Ovary (tissue), 9 donors: Measurements from ENCODE around the gene NPFFR2. TPM values are rescaled to one million over a fixed set of nuclear protein-coding genes. Genes with fewer than 3 reads are reported as not detected.
"Not testable (repeated sequence)": the region's sequence is repeated elsewhere in the genome, so short reads cannot be mapped to it uniquely, and the experiment has no call there.

Experiments
- DNase-seq, 5 donors: peaks; one replicate each; pipeline ENCODE4 v3.0.0-alpha.2; 2019 to 2020
- H3K27ac ChIP-seq, 2 donors: fragments of 200-600 bp; one replicate each; pipeline versions ENCODE4 v1.5.1 to v1.8.0; 2019 to 2022
- H3K27me3 ChIP-seq: fragments of 200-600 bp; one replicate; pipeline ENCODE4 v1.8.0; 2022
- H3K36me3 ChIP-seq: fragments of 200-600 bp; sonication (generic); one replicate; pipeline ENCODE4 v1.5.1; 2019
- H3K4me1 ChIP-seq: one replicate; pipeline ENCODE4 v1.8.1; 2013; ENCODE audit warnings: mild to moderate bottlenecking, moderate library complexity; ENCODE audit not compliant: insufficient read depth
- H3K4me3 ChIP-seq: fragments of 200-600 bp; sonication (generic); one replicate; pipeline ENCODE4 v1.5.1; 2017
- H3K9me3 ChIP-seq, 2 donors: fragments of 200-600 bp in 1 of 2; sonication (generic) in 1 of 2; one replicate each; pipeline versions ENCODE4 v1.5.1 to v1.8.1; 2013 to 2019; ENCODE audit warnings: mild to moderate bottlenecking in 1 of 2, moderate library complexity in 1 of 2
- EP300 ChIP-seq: sonication (generic); formaldehyde crosslinking; IDR thresholded peaks from one replicate; pipeline ENCODE4 v1.6.1; 2017; ENCODE audit warnings: antibody characterized with exemption
- POLR2A ChIP-seq: fragments of 450-650 bp; IDR thresholded peaks from one replicate; pipeline ENCODE4 v1.6.1; 2017; ENCODE audit warnings: antibody characterized with exemption, mild to moderate bottlenecking, moderate library complexity
- WGBS, 3 donors: extraction: QIAGEN DNeasy Blood & Tissue Kit in 1 of 3; methylation state at CpG; one replicate each; pipeline versions ENCODE4 v1.1.5 to v1.1.7; 2013 to 2017; 5-methylcytosine and 5-hydroxymethylcytosine counted together
- intact Hi-C, 4 donors: fragments of 100-400 bp; cut with DNase I; formaldehyde crosslinking; loops; one replicate each; pipeline versions ENCODE4 v1.11.0 to v1.15.1; 2022 to 2023
- polyA plus RNA-seq, 2 donors: library from polyadenylated mRNA; stranded (reverse); fragments of 200-250 nt in 1 of 2; fragments of 350-450 nt in 1 of 2; fragmentation: Illumina TruSeq in 1 of 2; extraction: RNeasy Lipid Tissue Mini Kit (QIAGEN cat#74804) in 1 of 2; gene quantifications; one replicate each; pipeline ENCODE4 v1.2.3, GENCODE V29; 2013 to 2014
- total RNA-seq, 7 donors: library from RNA; depleted of rRNA in 2 of 7; stranded (reverse); fragments of >200 nt in 2 of 7; fragmentation: NEBNext Ultra II Directional in 3 of 7; extraction: Animal tissue kit (Norgen Biotek cat#: 25700) in 3 of 7; gene quantifications; one replicate each; pipeline versions ENCODE4 v1.1.0 to v1.2.4, GENCODE V29; 2016 to 2023
- TF ChIP-seq, protein P1 (sequence below), 3 donors: fragments of 450-650 bp in 2 of 3; fragments of 200-600 bp in 1 of 3; IDR thresholded peaks; one replicate each; pipeline versions ENCODE4 v1.5.1 to v1.8.0; 2016 to 2022; ENCODE audit warnings: antibody characterized with exemption in 3 of 3, mild to moderate bottlenecking in 1 of 3
- donor health status: DM: no; HTN: no; CAD: no; lungs with moderate emphysema.
- donor health status: DM: no; HTN: no; CAD: no.
- donor health status: Bipolar disorder and iron deficiency.
- donor health status: DM: yes; HTN: yes; CAD: no.
- donor health status: DM: no; HTN: no; CAD: no.
- donor health status: DM: yes; HTN: yes; CAD: no.

Gene NPFFR2
- total and polyA plus RNA-seq, 9 donors = 0.20 TPM; not detected in 8

DNA sequence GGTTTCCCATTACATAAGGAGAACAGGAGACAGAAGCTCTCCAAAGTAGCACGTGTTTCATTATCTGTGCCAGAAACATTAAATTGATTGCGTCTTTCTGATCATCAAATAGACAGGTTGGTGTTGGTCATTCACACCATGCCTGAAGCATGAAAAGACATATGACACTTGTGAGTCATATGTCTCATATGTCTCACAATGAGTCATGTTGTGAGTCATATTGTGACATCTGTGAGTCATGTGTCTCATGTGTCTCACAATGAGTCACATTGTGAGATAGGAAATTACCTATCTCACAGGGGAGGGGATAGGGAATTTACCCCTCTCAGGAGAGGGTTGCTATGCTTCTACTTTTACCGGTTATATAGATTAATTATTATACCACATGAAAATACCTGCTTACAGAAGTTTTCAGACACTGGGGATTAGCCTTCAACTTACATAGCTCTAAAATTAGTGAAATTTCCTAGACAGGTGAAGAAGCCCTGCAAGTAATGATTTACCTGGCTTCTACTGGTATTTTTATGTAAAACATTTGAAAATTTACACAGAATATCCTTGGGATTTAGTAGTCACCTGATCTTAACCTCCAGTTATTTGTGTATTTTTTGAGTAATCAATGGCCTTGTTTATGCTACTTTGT lies 80.8 kb downstream of the NPFFR2 start:
- TF ChIP-seq, protein P1, sequence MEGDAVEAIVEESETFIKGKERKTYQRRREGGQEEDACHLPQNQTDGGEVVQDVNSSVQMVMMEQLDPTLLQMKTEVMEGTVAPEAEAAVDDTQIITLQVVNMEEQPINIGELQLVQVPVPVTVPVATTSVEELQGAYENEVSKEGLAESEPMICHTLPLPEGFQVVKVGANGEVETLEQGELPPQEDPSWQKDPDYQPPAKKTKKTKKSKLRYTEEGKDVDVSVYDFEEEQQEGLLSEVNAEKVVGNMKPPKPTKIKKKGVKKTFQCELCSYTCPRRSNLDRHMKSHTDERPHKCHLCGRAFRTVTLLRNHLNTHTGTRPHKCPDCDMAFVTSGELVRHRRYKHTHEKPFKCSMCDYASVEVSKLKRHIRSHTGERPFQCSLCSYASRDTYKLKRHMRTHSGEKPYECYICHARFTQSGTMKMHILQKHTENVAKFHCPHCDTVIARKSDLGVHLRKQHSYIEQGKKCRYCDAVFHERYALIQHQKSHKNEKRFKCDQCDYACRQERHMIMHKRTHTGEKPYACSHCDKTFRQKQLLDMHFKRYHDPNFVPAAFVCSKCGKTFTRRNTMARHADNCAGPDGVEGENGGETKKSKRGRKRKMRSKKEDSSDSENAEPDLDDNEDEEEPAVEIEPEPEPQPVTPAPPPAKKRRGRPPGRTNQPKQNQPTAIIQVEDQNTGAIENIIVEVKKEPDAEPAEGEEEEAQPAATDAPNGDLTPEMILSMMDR (IDR thresholded peaks at IDR 0.05) = no peak
- TF ChIP-seq EP300 = no peak
- no peak for TF ChIP-seq POLR2A
- Histone ChIP-seq H3K27ac (no peak overlapping the region), H3K4me1 (no peaks in the 10 kb centered on the region), H3K36me3 (no peaks in the 10 kb centered on the region), H3K27me3 (no peaks in the 10 kb centered on the region), H3K9me3 (no peaks in the 10 kb centered on the region), H3K4me3 (no peak overlapping the region)
- DNase-seq = no peak
- whole genome bisulfite sequencing, 3 donors = 69 to 90% (median 89%) methylated on average over 3 of the region's 3 CpGs
- intact Hi-C loops = no loop called here

DNA sequence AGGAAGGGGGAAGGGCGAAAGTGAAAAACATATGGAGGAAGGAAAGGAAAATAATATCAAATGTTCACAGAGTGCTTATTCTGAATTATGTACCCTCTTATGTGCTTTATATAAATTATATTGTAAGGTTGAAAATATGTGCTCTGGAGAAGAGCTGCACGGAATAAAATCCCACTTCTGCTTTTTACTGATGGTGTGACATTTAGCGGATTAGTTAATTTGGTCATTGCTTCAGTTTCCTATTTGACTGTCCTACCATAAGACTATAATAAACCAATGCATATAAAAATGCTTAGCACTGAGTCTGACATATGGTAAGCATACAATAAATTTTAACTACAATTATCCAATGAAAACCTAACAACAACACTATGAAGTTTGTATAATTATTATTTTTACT lies 86.2 kb downstream of the NPFFR2 start:
- 86 to 87% (median 87%) methylated on average over 3 of the region's 3 CpGs for WGBS, 3 donors
- H3K36me3 ChIP-seq = no peaks in the 10 kb centered on the region
- H3K27me3 ChIP-seq = no peaks in the 10 kb centered on the region
- TF ChIP-seq POLR2A (no peak), EP300 (no peak)
- intact Hi-C loops = no loop called here
- H3K9me3 ChIP-seq = no peaks in the 10 kb centered on the region
- no peaks in the 10 kb centered on the region for H3K4me1 ChIP-seq
- no peak for DNase-seq
- H3K27ac ChIP-seq = no peak overlapping the region
- no peak overlapping the region for H3K4me3 ChIP-seq

DNA sequence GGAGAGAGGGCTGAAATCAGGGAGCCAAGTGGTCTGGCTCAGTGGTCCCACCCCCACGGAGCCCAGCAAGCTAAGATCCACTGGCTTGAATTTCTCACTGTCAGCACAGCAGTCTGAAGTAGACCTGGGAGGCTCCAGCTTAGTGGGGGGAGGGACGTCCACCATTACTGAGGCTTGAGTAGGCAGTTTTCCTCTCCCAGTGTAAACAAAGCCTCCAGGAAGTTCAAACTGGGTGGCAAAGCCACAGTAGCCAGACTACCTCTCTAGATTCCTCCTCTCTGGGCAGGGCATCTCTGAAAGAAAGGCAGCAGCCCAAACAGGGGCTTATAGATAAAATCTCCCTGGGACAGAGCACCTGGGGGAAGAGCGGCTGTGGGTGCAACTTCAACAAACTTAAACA lies 88.1 kb downstream of the NPFFR2 start:
- Histone ChIP-seq H3K27ac (no peak overlapping the region), H3K9me3 (no peaks in the 10 kb centered on the region), H3K36me3 (no peaks in the 10 kb centered on the region), H3K4me1 (no peaks in the 10 kb centered on the region), H3K27me3 (no peaks in the 10 kb centered on the region), H3K4me3 (no peak overlapping the region)
- DNase-seq = no peak
- intact Hi-C loops = no loop called here
- no peak for TF ChIP-seq POLR2A
- TF ChIP-seq, protein P1 (IDR thresholded peaks at IDR 0.05) = no peak
- no peak for TF ChIP-seq EP300
- 49 to 57% (median 51%) methylated on average over 3 of the region's 3 CpGs for WGBS, 3 donors

DNA sequence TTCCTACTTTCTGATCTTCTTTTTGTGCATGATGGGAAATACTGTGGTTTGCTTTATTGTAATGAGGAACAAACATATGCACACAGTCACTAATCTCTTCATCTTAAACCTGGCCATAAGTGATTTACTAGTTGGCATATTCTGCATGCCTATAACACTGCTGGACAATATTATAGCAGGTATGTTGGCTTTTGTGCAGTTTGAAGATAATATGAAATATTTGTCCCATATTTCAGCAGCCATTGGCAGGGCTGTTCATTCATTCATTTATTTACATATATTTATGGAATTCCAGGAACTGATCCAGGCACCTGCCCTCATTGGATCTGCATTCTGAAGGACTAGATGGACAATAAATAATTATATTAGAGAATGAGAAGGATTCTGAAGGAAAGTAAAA lies 96.9 kb downstream of the NPFFR2 start:
- Histone ChIP-seq H3K4me3 (no peak overlapping the region), H3K4me1 (no peaks in the 10 kb centered on the region), H3K27ac (no peak overlapping the region), H3K9me3 (no peaks in the 10 kb centered on the region), H3K36me3 (no peaks in the 10 kb centered on the region), H3K27me3 (no peaks in the 10 kb centered on the region)
- intact Hi-C loops = no loop called here
- TF ChIP-seq, protein P1 (IDR thresholded peaks at IDR 0.05) = no peak
- TF ChIP-seq POLR2A (no peak), EP300 (no peak)
- DNase-seq = no peak

DNA sequence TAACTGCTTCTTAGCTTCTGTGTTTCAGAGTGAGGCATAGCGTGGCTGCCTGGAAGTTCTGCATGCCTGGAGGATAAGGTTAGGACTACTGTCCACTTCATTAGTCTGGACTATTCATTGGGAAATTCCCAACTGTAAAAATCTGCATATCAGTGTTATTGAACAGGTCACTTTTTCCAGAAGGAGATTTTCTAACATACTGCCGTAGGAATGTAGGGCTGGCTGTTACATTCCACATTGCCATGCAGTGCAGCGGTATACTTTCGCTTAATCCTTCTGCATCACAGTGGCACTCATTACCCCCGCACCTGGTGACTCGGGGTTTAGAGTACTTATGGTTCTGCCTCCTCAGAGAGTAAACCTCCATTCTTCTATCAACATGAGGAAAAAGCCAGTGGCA lies 104.6 kb downstream of the NPFFR2 start:
- no peak for TF ChIP-seq POLR2A
- TF ChIP-seq, protein P1 (IDR thresholded peaks at IDR 0.05) = no peak
- TF ChIP-seq EP300 = no peak
- Histone ChIP-seq H3K4me3 (no peak overlapping the region), H3K36me3 (no peaks in the 10 kb centered on the region), H3K9me3 (no peaks in the 10 kb centered on the region), H3K27me3 (no peaks in the 10 kb centered on the region), H3K4me1 (no peaks in the 10 kb centered on the region), H3K27ac (no peak overlapping the region)
- 84 to 90% (median 86%) methylated on average over 6 of the region's 6 CpGs for WGBS, 3 donors
- intact Hi-C loops = no loop called here
- DNase-seq = no peak

DNA sequence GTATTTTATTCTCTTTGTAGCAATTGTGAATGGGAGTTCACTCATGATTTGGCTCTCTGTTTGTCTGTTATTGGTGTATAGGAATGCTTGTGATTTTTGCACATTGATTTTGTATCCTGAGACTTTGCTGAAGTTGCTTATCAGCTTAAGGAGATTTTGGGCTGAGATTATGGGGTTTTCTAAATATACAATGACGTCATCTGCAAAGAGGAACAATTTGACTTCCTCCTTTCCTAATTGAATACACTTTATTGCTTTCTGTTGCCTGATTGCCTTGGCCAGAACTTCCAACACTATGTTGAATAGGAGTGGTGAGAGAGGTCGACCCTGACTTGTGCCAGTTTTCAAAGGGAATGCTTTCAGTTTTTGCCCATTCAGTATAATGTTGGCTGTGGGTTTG lies 108.2 kb downstream of the NPFFR2 start:
- WGBS, 3 donors = 58 to 74% (median 71%) methylated on average over 2 of the region's 2 CpGs
- H3K4me3 ChIP-seq, DNase-seq, H3K36me3 ChIP-seq, H3K27ac ChIP-seq, intact Hi-C loops, H3K9me3 ChIP-seq, H3K4me1 ChIP-seq, H3K27me3 ChIP-seq: not testable (repeated sequence)
